ENCODE results near the gene BANF1. TPM values are rescaled to one million over a fixed set of nuclear protein-coding genes. Genes with fewer than 3 reads are reported as not detected.

The BANF1 gene
- total and polyA plus RNA-seq, 10 of the 15 experiments (the other 5 are each of a cell fraction or from before 2014, with no cell fraction given), result 99.0 to 574 (median 297) TPM

DNA sequence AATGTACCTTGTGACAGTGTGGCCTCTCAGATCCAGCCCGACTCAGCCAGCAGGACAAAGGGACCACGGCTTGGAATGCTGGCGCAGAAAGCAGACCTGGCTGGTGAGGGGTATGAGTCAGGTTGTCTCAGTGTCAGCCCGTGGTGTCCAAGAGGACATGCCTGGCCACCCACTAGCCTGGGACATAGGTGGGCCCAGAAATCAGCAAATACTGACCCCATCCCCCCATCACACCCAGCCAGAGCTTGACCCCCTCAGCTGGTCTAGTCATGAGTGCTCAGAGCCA is 4.5 kb downstream of the BANF1 start (continued):
- TF ChIP-seq, protein P1, sequence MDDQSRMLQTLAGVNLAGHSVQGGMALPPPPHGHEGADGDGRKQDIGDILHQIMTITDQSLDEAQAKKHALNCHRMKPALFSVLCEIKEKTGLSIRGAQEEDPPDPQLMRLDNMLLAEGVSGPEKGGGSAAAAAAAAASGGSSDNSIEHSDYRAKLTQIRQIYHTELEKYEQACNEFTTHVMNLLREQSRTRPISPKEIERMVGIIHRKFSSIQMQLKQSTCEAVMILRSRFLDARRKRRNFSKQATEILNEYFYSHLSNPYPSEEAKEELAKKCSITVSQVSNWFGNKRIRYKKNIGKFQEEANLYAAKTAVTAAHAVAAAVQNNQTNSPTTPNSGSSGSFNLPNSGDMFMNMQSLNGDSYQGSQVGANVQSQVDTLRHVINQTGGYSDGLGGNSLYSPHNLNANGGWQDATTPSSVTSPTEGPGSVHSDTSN (IDR thresholded peaks at IDR 0.05; ENCODE audit: insufficient replicate concordance, low read depth, low read length), result no peak
- no peak for TF ChIP-seq RELA (IDR thresholded peaks at IDR 0.05; ENCODE audit: borderline replicate concordance, partially characterized antibody)
- TF ChIP-seq, protein P2, sequence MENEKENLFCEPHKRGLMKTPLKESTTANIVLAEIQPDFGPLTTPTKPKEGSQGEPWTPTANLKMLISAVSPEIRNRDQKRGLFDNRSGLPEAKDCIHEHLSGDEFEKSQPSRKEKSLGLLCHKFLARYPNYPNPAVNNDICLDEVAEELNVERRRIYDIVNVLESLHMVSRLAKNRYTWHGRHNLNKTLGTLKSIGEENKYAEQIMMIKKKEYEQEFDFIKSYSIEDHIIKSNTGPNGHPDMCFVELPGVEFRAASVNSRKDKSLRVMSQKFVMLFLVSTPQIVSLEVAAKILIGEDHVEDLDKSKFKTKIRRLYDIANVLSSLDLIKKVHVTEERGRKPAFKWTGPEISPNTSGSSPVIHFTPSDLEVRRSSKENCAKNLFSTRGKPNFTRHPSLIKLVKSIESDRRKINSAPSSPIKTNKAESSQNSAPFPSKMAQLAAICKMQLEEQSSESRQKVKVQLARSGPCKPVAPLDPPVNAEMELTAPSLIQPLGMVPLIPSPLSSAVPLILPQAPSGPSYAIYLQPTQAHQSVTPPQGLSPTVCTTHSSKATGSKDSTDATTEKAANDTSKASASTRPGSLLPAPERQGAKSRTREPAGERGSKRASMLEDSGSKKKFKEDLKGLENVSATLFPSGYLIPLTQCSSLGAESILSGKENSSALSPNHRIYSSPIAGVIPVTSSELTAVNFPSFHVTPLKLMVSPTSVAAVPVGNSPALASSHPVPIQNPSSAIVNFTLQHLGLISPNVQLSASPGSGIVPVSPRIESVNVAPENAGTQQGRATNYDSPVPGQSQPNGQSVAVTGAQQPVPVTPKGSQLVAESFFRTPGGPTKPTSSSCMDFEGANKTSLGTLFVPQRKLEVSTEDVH (IDR thresholded peaks at IDR 0.05; ENCODE audit: low read depth, partially characterized antibody), result no peak
- no peak for TF ChIP-seq MYB (IDR thresholded peaks at IDR 0.05; ENCODE audit: borderline replicate concordance, low read depth, low read length)
- no peak for TF ChIP-seq NFYA (IDR thresholded peaks at IDR 0.05; ENCODE audit: borderline replicate concordance, low read depth, low read length)
- TF ChIP-seq PAX5 (IDR thresholded peaks at IDR 0.05; ENCODE audit: borderline replicate concordance, low read depth, low read length), result no peak
- TF ChIP-seq CHD4 (IDR thresholded peaks at IDR 0.05), result no peak
- TF ChIP-seq, protein P3, sequence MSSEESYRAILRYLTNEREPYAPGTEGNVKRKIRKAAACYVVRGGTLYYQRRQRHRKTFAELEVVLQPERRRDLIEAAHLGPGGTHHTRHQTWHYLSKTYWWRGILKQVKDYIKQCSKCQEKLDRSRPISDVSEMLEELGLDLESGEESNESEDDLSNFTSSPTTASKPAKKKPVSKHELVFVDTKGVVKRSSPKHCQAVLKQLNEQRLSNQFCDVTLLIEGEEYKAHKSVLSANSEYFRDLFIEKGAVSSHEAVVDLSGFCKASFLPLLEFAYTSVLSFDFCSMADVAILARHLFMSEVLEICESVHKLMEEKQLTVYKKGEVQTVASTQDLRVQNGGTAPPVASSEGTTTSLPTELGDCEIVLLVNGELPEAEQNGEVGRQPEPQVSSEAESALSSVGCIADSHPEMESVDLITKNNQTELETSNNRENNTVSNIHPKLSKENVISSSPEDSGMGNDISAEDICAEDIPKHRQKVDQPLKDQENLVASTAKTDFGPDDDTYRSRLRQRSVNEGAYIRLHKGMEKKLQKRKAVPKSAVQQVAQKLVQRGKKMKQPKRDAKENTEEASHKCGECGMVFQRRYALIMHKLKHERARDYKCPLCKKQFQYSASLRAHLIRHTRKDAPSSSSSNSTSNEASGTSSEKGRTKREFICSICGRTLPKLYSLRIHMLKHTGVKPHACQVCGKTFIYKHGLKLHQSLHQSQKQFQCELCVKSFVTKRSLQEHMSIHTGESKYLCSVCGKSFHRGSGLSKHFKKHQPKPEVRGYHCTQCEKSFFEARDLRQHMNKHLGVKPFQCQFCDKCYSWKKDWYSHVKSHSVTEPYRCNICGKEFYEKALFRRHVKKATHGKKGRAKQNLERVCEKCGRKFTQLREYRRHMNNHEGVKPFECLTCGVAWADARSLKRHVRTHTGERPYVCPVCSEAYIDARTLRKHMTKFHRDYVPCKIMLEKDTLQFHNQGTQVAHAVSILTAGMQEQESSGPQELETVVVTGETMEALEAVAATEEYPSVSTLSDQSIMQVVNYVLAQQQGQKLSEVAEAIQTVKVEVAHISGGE (CRISPR knock-in tag; IDR thresholded peaks at IDR 0.05), result no peak
- TF ChIP-seq MTA2 (IDR thresholded peaks at IDR 0.05; ENCODE audit: low read depth), result no peak
- TF ChIP-seq, protein P4, sequence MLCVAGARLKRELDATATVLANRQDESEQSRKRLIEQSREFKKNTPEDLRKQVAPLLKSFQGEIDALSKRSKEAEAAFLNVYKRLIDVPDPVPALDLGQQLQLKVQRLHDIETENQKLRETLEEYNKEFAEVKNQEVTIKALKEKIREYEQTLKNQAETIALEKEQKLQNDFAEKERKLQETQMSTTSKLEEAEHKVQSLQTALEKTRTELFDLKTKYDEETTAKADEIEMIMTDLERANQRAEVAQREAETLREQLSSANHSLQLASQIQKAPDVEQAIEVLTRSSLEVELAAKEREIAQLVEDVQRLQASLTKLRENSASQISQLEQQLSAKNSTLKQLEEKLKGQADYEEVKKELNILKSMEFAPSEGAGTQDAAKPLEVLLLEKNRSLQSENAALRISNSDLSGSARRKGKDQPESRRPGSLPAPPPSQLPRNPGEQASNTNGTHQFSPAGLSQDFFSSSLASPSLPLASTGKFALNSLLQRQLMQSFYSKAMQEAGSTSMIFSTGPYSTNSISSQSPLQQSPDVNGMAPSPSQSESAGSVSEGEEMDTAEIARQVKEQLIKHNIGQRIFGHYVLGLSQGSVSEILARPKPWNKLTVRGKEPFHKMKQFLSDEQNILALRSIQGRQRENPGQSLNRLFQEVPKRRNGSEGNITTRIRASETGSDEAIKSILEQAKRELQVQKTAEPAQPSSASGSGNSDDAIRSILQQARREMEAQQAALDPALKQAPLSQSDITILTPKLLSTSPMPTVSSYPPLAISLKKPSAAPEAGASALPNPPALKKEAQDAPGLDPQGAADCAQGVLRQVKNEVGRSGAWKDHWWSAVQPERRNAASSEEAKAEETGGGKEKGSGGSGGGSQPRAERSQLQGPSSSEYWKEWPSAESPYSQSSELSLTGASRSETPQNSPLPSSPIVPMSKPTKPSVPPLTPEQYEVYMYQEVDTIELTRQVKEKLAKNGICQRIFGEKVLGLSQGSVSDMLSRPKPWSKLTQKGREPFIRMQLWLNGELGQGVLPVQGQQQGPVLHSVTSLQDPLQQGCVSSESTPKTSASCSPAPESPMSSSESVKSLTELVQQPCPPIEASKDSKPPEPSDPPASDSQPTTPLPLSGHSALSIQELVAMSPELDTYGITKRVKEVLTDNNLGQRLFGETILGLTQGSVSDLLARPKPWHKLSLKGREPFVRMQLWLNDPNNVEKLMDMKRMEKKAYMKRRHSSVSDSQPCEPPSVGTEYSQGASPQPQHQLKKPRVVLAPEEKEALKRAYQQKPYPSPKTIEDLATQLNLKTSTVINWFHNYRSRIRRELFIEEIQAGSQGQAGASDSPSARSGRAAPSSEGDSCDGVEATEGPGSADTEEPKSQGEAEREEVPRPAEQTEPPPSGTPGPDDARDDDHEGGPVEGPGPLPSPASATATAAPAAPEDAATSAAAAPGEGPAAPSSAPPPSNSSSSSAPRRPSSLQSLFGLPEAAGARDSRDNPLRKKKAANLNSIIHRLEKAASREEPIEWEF (IDR thresholded peaks at IDR 0.05; ENCODE audit: insufficient replicate concordance, low read depth, low read length), result no peak
- TF ChIP-seq, protein P5, sequence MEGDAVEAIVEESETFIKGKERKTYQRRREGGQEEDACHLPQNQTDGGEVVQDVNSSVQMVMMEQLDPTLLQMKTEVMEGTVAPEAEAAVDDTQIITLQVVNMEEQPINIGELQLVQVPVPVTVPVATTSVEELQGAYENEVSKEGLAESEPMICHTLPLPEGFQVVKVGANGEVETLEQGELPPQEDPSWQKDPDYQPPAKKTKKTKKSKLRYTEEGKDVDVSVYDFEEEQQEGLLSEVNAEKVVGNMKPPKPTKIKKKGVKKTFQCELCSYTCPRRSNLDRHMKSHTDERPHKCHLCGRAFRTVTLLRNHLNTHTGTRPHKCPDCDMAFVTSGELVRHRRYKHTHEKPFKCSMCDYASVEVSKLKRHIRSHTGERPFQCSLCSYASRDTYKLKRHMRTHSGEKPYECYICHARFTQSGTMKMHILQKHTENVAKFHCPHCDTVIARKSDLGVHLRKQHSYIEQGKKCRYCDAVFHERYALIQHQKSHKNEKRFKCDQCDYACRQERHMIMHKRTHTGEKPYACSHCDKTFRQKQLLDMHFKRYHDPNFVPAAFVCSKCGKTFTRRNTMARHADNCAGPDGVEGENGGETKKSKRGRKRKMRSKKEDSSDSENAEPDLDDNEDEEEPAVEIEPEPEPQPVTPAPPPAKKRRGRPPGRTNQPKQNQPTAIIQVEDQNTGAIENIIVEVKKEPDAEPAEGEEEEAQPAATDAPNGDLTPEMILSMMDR (IDR thresholded peaks at IDR 0.05 in 2 of 3, conservative IDR thresholded peaks at IDR 0.05 in 1 of 3; ENCODE audit: control insufficient read depth in 2 of 3, extremely low read depth in 1 of 3, insufficient read depth in 1 of 3, low read depth in 3 of 3, low read length in 3 of 3), result no peak
- TF ChIP-seq DPF2 (IDR thresholded peaks at IDR 0.05), result no peak
